DND-41 (cell line): ENCODE data around the gene LRRC72.

Experiments used
- ATAC-seq: fragments of 200-7000 bp; cut with Tn5 transposase; 3 replicates; pipeline ENCODE4 v1.9.1; 2021; ENCODE audit warnings: low read depth; ENCODE audit not compliant: insufficient read depth
- DNase-seq: peaks from one replicate; pipeline ENCODE4 v3.0.0-alpha.2; 2020
- H2AFZ ChIP-seq: 2 replicates; pipeline ENCODE4 v1.6.0; 2012; ENCODE audit warnings: low read depth, low read length
- H3K27ac ChIP-seq: 2 replicates; pipeline ENCODE4 v1.5.1; 2012; ENCODE audit warnings: low read length, inconsistent platforms
- H3K27me3 ChIP-seq: fragments of 200-600 bp; sonication (generic); 2 replicates; pipeline ENCODE4 v1.6.0; 2012; ENCODE audit warnings: low read length, mild to moderate bottlenecking, inconsistent platforms; ENCODE audit not compliant: insufficient read depth, poor library complexity
- H3K36me3 ChIP-seq: 2 replicates; pipeline ENCODE4 v1.5.1; 2012; ENCODE audit warnings: low read length, inconsistent platforms; ENCODE audit not compliant: insufficient read depth
- H3K4me1 ChIP-seq: 2 replicates; pipeline ENCODE4 v1.5.1; 2012; ENCODE audit warnings: mild to moderate bottlenecking, low read length; ENCODE audit not compliant: insufficient read depth
- H3K4me2 ChIP-seq: 2 replicates; pipeline ENCODE4 v1.6.0; 2012; ENCODE audit warnings: mild to moderate bottlenecking, moderate library complexity, low read length, inconsistent platforms; ENCODE audit not compliant: insufficient read depth
- H3K4me3 ChIP-seq, 2 experiments: fragments of 200-600 bp in 1 of 2; shearing (Covaris generic) in 1 of 2; 2 replicates each; pipeline ENCODE4 v1.5.1; 2012 to 2016; ENCODE audit warnings: inconsistent platforms in 2 of 2, low read length in 2 of 2, mild to moderate bottlenecking in 2 of 2, low read depth in 1 of 2, moderate library complexity in 1 of 2
- H3K79me2 ChIP-seq: 2 replicates; pipeline ENCODE4 v1.6.0; 2012; ENCODE audit warnings: low read length, inconsistent platforms; ENCODE audit not compliant: insufficient read depth
- H3K9ac ChIP-seq: 2 replicates; pipeline ENCODE4 v1.6.0; 2012; ENCODE audit warnings: low read depth, mild to moderate bottlenecking, inconsistent platforms, low read length, moderate library complexity
- H3K9me3 ChIP-seq: 2 replicates; pipeline ENCODE4 v1.5.1; 2012; ENCODE audit warnings: low read length, moderate library complexity, mild to moderate bottlenecking, inconsistent platforms; ENCODE audit not compliant: insufficient read depth, severe bottlenecking
- H4K20me1 ChIP-seq: 2 replicates; pipeline ENCODE4 v1.6.0; 2012; ENCODE audit warnings: low read length; ENCODE audit not compliant: insufficient read depth
- EZH2 ChIP-seq: IDR thresholded peaks from 3 replicates; pipeline ENCODE4 v1.6.1; 2012; ENCODE audit warnings: borderline replicate concordance, low read depth, mild to moderate bottlenecking, moderate library complexity, low read length, inconsistent platforms; ENCODE audit not compliant: severe bottlenecking
- TF ChIP-seq, protein P1 (sequence below): IDR thresholded peaks from 2 replicates; pipeline ENCODE4 v1.5.1; 2012; ENCODE audit warnings: borderline replicate concordance, low read length, moderate library complexity, mild to moderate bottlenecking; ENCODE audit not compliant: poor library complexity, severe bottlenecking; ENCODE audit errors: extremely low read depth

Gene LRRC72

DNA sequence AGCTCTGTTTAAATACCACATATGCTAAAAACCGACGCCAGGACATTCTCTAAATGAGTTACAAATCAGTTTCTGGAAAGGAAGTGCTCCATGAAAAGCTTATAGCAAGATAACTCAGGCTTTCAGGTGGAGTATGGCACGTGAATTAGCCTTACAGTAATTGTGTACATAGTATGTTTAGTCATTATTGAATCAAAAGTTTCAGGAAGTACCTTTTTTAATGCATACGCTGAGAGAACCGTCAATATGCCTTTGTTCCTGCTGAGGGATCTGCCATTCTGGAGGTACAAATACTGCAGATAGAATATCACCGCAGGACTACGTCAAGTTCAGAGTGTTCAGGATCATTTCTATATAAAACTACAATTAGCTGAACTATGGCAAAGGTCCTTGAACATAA lies 73.2 kb downstream of the LRRC72 start:
- Histone ChIP-seq H3K4me2 (no peak overlapping the region), H3K4me1 (no peaks in the 10 kb centered on the region), H3K79me2 (no peaks in the 10 kb centered on the region), H3K9me3 (no peaks in the 10 kb centered on the region), H3K9ac (no peak overlapping the region), H3K27me3 (no peaks in the 10 kb centered on the region), H3K27ac (no peak overlapping the region), H4K20me1 (no peaks in the 10 kb centered on the region), H2AFZ (no peak overlapping the region), H3K4me3 (no peak overlapping the region), H3K36me3 (peaks cover 49% of the 10 kb centered on the region)
- DNase-seq, result no peak
- no peak for ATAC-seq
- TF ChIP-seq EZH2, result no peak
- TF ChIP-seq, protein P1, sequence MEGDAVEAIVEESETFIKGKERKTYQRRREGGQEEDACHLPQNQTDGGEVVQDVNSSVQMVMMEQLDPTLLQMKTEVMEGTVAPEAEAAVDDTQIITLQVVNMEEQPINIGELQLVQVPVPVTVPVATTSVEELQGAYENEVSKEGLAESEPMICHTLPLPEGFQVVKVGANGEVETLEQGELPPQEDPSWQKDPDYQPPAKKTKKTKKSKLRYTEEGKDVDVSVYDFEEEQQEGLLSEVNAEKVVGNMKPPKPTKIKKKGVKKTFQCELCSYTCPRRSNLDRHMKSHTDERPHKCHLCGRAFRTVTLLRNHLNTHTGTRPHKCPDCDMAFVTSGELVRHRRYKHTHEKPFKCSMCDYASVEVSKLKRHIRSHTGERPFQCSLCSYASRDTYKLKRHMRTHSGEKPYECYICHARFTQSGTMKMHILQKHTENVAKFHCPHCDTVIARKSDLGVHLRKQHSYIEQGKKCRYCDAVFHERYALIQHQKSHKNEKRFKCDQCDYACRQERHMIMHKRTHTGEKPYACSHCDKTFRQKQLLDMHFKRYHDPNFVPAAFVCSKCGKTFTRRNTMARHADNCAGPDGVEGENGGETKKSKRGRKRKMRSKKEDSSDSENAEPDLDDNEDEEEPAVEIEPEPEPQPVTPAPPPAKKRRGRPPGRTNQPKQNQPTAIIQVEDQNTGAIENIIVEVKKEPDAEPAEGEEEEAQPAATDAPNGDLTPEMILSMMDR, result no peak

DNA sequence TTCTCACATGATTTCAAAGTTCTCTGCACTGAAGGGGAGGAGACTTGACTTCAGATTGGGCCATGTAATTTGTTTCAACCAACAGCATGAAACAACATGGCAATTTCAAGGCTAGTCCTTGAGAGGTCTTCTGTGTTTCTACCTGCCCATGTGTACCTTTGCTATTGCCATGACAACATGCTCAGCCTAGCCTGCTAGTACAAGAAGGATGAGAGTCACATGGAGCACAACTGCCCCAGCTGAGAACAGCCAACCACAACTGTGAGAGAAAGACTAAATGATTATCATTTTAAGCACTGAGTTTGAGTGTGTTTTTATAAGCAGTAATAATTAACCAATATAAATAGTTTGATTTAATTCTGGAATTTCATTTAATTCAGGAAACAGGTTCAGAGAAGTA lies 77.0 kb downstream of the LRRC72 start:
- ATAC-seq (no peak), DNase-seq (no peak)
- Histone ChIP-seq H2AFZ (no peak overlapping the region), H3K4me1 (no peaks in the 10 kb centered on the region), H3K79me2 (no peaks in the 10 kb centered on the region), H3K27me3 (no peaks in the 10 kb centered on the region), H3K4me3 (no peak overlapping the region), H3K27ac (no peak overlapping the region), H4K20me1 (no peaks in the 10 kb centered on the region), H3K9ac (no peak overlapping the region), H3K9me3 (no peaks in the 10 kb centered on the region), H3K36me3 (peaks cover 55% of the 10 kb centered on the region), H3K4me2 (no peak overlapping the region)
- TF ChIP-seq, protein P1, result no peak
- TF ChIP-seq EZH2, result no peak

DNA sequence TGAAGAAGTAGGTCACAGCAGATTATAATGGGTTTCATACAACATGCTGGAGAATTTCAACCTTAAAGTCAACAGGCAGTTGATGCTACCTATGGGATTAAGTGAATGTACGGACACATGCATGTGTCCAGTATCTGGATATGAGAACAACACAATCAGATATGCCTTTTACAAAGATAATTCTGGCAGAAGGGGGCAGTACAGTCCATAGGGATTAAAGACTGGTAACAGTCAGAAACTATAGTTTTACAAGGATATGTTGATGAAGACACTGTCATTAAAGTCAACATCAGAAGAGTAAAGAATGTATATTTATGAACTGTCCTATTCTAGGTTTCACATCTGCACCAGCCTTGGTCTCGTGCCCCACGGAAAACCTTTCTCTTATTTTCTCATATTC lies 77.4 kb downstream of the LRRC72 start:
- ATAC-seq, result no peak
- no peak overlapping the region for H3K4me3 ChIP-seq
- H3K27me3 ChIP-seq, result no peaks in the 10 kb centered on the region
- H3K4me1 ChIP-seq, result no peaks in the 10 kb centered on the region
- no peak overlapping the region for H2AFZ ChIP-seq
- H3K9ac ChIP-seq, result no peak overlapping the region
- H3K79me2 ChIP-seq, result no peaks in the 10 kb centered on the region
- no peak overlapping the region for H3K4me2 ChIP-seq
- DNase-seq, result no peak
- no peaks in the 10 kb centered on the region for H4K20me1 ChIP-seq
- peaks cover 57% of the 10 kb centered on the region for H3K36me3 ChIP-seq
- TF ChIP-seq EZH2, result no peak
- TF ChIP-seq, protein P1, result peak; percentile 21
- H3K9me3 ChIP-seq, result no peaks in the 10 kb centered on the region
- no peak overlapping the region for H3K27ac ChIP-seq

DNA sequence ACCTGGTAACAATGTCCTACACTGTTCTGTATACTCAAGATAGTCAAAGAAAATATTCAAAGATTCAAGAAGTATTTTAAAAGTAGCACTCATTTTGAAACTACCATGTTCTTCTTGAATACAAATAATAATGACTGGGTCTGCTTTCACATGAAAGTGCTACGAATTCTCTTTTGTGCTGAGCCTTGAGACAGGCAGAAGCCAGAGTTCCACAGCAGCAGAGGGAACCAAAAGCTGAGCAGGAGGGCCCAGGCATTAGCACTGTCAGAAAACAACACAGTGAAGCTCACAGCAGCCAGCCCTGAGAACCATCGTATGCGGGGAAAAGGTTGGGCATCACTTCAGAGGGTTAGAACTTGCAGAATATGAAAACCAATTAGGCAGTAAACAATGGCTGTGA lies 80.1 kb downstream of the LRRC72 start:
- TF ChIP-seq, protein P1, result no peak
- TF ChIP-seq EZH2, result no peak
- H3K9ac ChIP-seq, result no peak overlapping the region
- no peak overlapping the region for H2AFZ ChIP-seq
- no peak overlapping the region for H3K4me3 ChIP-seq
- H3K36me3 ChIP-seq, result peaks cover 56% of the 10 kb centered on the region
- H3K4me1 ChIP-seq, result no peaks in the 10 kb centered on the region
- no peak overlapping the region for H3K27ac ChIP-seq
- no peaks in the 10 kb centered on the region for H4K20me1 ChIP-seq
- no peaks in the 10 kb centered on the region for H3K9me3 ChIP-seq
- DNase-seq, result no peak
- no peaks in the 10 kb centered on the region for H3K27me3 ChIP-seq
- no peaks in the 10 kb centered on the region for H3K79me2 ChIP-seq
- no peak overlapping the region for H3K4me2 ChIP-seq
- no peak for ATAC-seq
